Fibroblast of peridontal ligament (primary cell): Measurements from ENCODE around the gene KRTAP5-9.
"Not testable (repeated sequence)": the region's sequence is repeated elsewhere in the genome, so short reads cannot be mapped to it uniquely, and the experiment has no call there.

Source experiments
- DNase-seq: peaks from one replicate; pipeline ENCODE4 v3.0.0-alpha.2; 2010; ENCODE audit errors: extremely low read depth

Gene KRTAP5-9

GRCh38 chr11:71562120-71562519 is 13.9 kb downstream of the KRTAP5-9 start:
- DNase-seq: peak; percentile 6

GRCh38 chr11:71563406-71563805 is 15.2 kb downstream of the KRTAP5-9 start:
- DNase-seq: peak; percentile 32

- DNase-seq: no peak
Observed at GRCh38 chr11:71564430-71564829, 16.2 kb downstream of the KRTAP5-9 start.

GRCh38 chr11:71565263-71565662 is 17.0 kb downstream of the KRTAP5-9 start, which contains the start of gene KRTAP5-10:
KRTAP5-10 (plus strand) TSS chr11:71565563; CDS start chr11:71565588, 25 bp downstream.
- DNase-seq: no peak

GRCh38 chr11:71566081-71566620 is 17.9 kb downstream of the KRTAP5-9 start:
- DNase-seq: no peak

GRCh38 chr11:71566626-71567599 is 18.7 kb downstream of the KRTAP5-9 start:
- not testable (repeated sequence) for DNase-seq

- DNase-seq: not testable (repeated sequence)
Observed at GRCh38 chr11:71567633-71568032, 19.4 kb downstream of the KRTAP5-9 start.

GRCh38 chr11:71568704-71569349 is 20.6 kb downstream of the KRTAP5-9 start:
- DNase-seq: no peak

- not testable (repeated sequence) for DNase-seq
Observed at GRCh38 chr11:71571101-71571850, 23.1 kb downstream of the KRTAP5-9 start.

GRCh38 chr11:71572811-71573210 is 24.6 kb downstream of the KRTAP5-9 start:
- no peak for DNase-seq

GRCh38 chr11:71574418-71574817 is 26.2 kb downstream of the KRTAP5-9 start:
- no peak for DNase-seq

GRCh38 chr11:71575723-71576424 is 27.7 kb downstream of the KRTAP5-9 start:
- no peak for DNase-seq

- DNase-seq: not testable (repeated sequence)
Observed at GRCh38 chr11:71576688-71577465, 28.7 kb downstream of the KRTAP5-9 start.

- no peak for DNase-seq
Observed at GRCh38 chr11:71577469-71578004, 29.3 kb downstream of the KRTAP5-9 start.

- not testable (repeated sequence) for DNase-seq
Observed at GRCh38 chr11:71579513-71579912, 31.3 kb downstream of the KRTAP5-9 start.

GRCh38 chr11:71580057-71581003 is 32.1 kb downstream of the KRTAP5-9 start:
- peak; percentile 73 for DNase-seq

- DNase-seq: no peak
Observed at GRCh38 chr11:71581826-71582225, 33.6 kb downstream of the KRTAP5-9 start.

GRCh38 chr11:71582309-71582895 is 34.2 kb downstream of the KRTAP5-9 start, which contains the start of gene KRTAP5-11:
KRTAP5-11 (minus strand) TSS chr11:71582875; CDS start chr11:71582837, 38 bp downstream.
- no peak for DNase-seq
